ENCODE data around the gene GTPBP10.

- no peak for TF ChIP-seq CTCF (IDR thresholded peaks at IDR 0.05; ENCODE audit: poor library complexity)
- no peak for TF ChIP-seq EZH2 (IDR thresholded peaks at IDR 0.05; ENCODE audit: borderline replicate concordance)
Measured at GRCh38 chr7:90334193-90334843, 12.2 kb upstream of the GTPBP10 start.

All from hepatocyte (in vitro differentiated cells).